ENCODE data around the gene ASS1. TPM values are rescaled to one million over a fixed set of nuclear protein-coding genes. Genes with fewer than 3 reads are reported as not detected.

Gene ASS1
- total RNA-seq, 4 donors from 2014 or later: 57.9 to 345 (median 266) TPM

DNA sequence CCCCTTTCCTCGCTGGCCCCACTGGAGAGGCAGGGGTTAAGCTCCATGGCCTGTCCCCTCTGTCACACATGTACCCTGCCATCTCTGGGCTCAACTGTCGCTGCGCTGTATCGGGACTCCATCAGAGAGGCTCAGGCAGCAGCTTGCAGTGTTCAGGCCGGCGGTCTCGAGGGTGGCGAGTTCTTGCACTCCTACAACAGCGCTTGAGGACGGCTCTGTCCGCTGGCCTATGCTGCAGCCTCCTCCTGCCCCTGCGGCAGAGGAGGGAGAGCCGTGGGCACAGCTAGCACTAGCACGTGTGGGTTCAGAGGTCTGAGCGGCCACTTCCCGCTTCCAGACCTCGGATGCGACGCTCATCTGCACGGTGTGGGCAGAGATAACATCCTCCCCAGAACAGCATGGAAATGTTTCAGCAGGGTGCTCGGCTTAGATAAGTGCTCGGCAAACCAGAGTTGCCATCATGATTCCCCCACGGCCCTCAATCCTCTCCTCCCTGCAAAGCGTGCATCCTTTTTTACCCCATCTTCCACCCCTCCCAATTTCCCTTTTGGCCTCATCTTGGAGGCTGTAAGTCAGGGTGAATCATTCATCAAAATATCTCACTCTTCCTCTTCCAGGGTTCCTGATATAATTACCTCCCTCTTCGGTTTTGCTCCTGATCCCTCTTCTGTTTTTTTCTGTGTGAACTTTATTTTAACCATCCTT, 92.7 kb downstream of the ASS1 start:
- DNase-seq: no peak
- Histone ChIP-seq H3K36me3 (no peaks in the 10 kb centered on the region), H3K9me3 (no peaks in the 10 kb centered on the region), H3K4me3 (no peak overlapping the region), H3K27ac (no peak overlapping the region), H3K27me3 (peaks cover 89% of the 10 kb centered on the region), H3K4me1 (peaks cover 0 to 8% (median 3%) of the 10 kb centered on the region in 4 donors)
- intact Hi-C loops (cut with DNase I; ENCODE audit: low total_unique reads): no loop called here
- in situ Hi-C loops (cut with MboI; ENCODE audit: low pct_ligation_motif_present in 1 of 4, low pct_unique_long_range_greater_than_20kb in 1 of 4, low sequenced_read_pairs in 3 of 4): no loop called here
- WGBS, 2 donors (ENCODE audit: low coverage in 1 of 2): 5 to 17% methylated on average over 5 to 22 of the region's 25 CpGs
- no peak for TF ChIP-seq POLR2A (IDR thresholded peaks at IDR 0.05)
- no peak for TF ChIP-seq EP300 (IDR thresholded peaks at IDR 0.05; ENCODE audit: low read depth)
- TF ChIP-seq POLR2AphosphoS5 (IDR thresholded peaks at IDR 0.05): no peak
- TF ChIP-seq, protein P1, sequence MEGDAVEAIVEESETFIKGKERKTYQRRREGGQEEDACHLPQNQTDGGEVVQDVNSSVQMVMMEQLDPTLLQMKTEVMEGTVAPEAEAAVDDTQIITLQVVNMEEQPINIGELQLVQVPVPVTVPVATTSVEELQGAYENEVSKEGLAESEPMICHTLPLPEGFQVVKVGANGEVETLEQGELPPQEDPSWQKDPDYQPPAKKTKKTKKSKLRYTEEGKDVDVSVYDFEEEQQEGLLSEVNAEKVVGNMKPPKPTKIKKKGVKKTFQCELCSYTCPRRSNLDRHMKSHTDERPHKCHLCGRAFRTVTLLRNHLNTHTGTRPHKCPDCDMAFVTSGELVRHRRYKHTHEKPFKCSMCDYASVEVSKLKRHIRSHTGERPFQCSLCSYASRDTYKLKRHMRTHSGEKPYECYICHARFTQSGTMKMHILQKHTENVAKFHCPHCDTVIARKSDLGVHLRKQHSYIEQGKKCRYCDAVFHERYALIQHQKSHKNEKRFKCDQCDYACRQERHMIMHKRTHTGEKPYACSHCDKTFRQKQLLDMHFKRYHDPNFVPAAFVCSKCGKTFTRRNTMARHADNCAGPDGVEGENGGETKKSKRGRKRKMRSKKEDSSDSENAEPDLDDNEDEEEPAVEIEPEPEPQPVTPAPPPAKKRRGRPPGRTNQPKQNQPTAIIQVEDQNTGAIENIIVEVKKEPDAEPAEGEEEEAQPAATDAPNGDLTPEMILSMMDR (IDR thresholded peaks at IDR 0.05): no peak

DNA sequence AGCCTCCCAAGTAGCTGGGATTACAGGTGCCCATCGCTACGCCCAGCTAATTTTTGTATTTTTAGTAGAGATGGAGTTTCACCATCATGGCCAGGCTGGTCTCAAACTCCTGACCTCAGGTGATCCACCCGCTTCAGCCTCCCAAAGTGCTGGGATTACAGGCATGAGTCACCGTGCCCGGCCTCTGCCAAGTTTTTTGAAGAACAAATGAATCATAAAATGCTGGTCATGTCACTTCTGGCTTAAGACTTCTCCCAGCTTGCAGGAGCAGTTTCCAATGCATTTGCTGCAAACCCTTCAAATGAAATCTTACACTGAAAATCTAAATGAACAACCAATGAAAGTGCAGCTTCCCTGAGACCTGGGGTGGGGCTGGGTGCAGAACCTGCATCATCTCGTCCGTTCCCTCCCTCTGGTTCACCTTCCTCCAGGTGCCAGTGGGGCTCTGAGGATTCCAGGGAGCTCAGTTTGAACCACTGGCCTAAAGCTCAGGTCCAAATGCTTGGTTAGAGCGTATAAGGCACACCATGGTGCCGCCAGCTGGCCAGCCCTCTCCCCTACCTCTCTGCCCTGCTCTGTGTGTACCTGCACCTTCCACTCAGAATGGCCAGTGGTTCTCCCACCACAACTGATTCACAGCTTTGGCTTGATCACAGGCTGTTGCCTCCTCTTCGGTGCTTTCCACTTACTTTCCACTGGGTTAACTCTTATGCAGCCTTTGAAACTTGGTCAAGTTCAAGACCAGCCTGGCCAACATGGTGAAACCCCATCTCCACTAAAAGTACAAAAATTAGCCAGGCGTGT, 94.9 kb downstream of the ASS1 start:
- Histone ChIP-seq H3K36me3 (no peaks in the 10 kb centered on the region), H3K4me1 (peaks cover 0 to 8% (median 3%) of the 10 kb centered on the region in 4 donors), H3K4me3 (no peak overlapping the region), H3K27me3 (peaks cover 83% of the 10 kb centered on the region), H3K9me3 (no peaks in the 10 kb centered on the region), H3K27ac (no peak overlapping the region)
- DNase-seq: peak; percentile 20
- WGBS, 2 donors (ENCODE audit: low coverage in 1 of 2): 47 to 72% methylated on average over 2 to 11 of the region's 11 CpGs
- TF ChIP-seq EP300 (IDR thresholded peaks at IDR 0.05; ENCODE audit: low read depth) (no peak), POLR2A (IDR thresholded peaks at IDR 0.05) (no peak), POLR2AphosphoS5 (IDR thresholded peaks at IDR 0.05) (no peak)
- TF ChIP-seq, protein P1 (IDR thresholded peaks at IDR 0.05): no peak
- in situ Hi-C loops (cut with MboI; ENCODE audit: low pct_ligation_motif_present in 1 of 4, low pct_unique_long_range_greater_than_20kb in 1 of 4, low sequenced_read_pairs in 3 of 4) (no loop called here), intact Hi-C loops (cut with DNase I; ENCODE audit: low total_unique reads) (no loop called here)

DNA sequence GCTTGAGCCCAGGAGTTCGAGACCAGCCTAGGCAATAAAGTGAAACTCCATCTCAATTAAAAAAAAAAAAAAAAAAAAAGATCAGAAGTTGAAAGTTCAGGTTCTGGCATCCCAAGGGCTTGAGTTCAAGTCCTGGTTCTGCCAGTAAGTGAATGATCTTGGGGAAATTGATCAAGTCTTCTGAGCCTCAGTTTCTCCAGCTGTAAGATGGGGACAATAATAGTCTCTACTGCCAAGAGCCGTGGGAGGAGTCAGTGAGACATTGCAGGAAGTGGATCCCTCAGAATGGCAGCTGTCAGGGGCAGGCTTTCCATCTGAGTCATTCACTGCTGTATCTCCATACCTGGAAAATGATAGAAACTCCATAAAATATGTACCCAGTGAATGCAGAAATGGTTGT, 96.8 kb downstream of the ASS1 start:
- Histone ChIP-seq H3K36me3 (no peaks in the 10 kb centered on the region), H3K27ac (no peak overlapping the region), H3K27me3 (peaks cover 65% of the 10 kb centered on the region), H3K4me3 (no peak overlapping the region), H3K9me3 (no peaks in the 10 kb centered on the region), H3K4me1 (no peaks in the 10 kb centered on the region)
- in situ Hi-C loops (cut with MboI; ENCODE audit: low pct_ligation_motif_present in 1 of 4, low pct_unique_long_range_greater_than_20kb in 1 of 4, low sequenced_read_pairs in 3 of 4) (no loop called here), intact Hi-C loops (cut with DNase I; ENCODE audit: low total_unique reads) (no loop called here)
- WGBS, 2 donors (ENCODE audit: low coverage in 1 of 2): 0 to 49% methylated on average over 1 to 2 of the region's 2 CpGs
- no peak for DNase-seq
- TF ChIP-seq, protein P1 (IDR thresholded peaks at IDR 0.05): no peak
- TF ChIP-seq POLR2AphosphoS5 (IDR thresholded peaks at IDR 0.05) (no peak), POLR2A (IDR thresholded peaks at IDR 0.05) (no peak), EP300 (IDR thresholded peaks at IDR 0.05; ENCODE audit: low read depth) (no peak)

GRCh38 chr9:130542038-130542437, 97.3 kb downstream of the ASS1 start:
- Histone ChIP-seq H3K36me3 (no peaks in the 10 kb centered on the region), H3K9me3 (no peaks in the 10 kb centered on the region), H3K27me3 (peaks cover 64% of the 10 kb centered on the region), H3K4me1 (no peaks in the 10 kb centered on the region), H3K4me3 (no peak overlapping the region), H3K27ac (no peak overlapping the region)
- intact Hi-C loops (cut with DNase I; ENCODE audit: low total_unique reads): no loop called here
- DNase-seq: no peak
- in situ Hi-C loops (cut with MboI; ENCODE audit: low pct_ligation_motif_present in 1 of 4, low pct_unique_long_range_greater_than_20kb in 1 of 4, low sequenced_read_pairs in 3 of 4): no loop called here
- TF ChIP-seq EP300 (IDR thresholded peaks at IDR 0.05; ENCODE audit: low read depth): no peak
- TF ChIP-seq POLR2AphosphoS5 (IDR thresholded peaks at IDR 0.05): no peak
- TF ChIP-seq, protein P1 (IDR thresholded peaks at IDR 0.05): no peak
- TF ChIP-seq POLR2A (IDR thresholded peaks at IDR 0.05): no peak
- 95% methylated on average over 4 of the region's 5 CpGs; no CpG with 5 or more reads in 1 of the 2 donors for WGBS, 2 donors (ENCODE audit: low coverage in 1 of 2)

All from transverse colon (tissue), 4 donors.